ENCODE measurements around the gene ANO8. TPM values are rescaled to one million over a fixed set of nuclear protein-coding genes. Genes with fewer than 3 reads are reported as not detected.

Gene ANO8
- polyA plus RNA-seq, 3 donors = 0.11 to 14.1 TPM; not detected in 1

Other genes with a start within 250 kb of the ANO8 start
- 10 to 100 TPM; 26.5 to 39.8 (median 29.7) TPM for gene USE1, start 119.5 kb downstream of the ANO8 start, polyA plus RNA-seq
- 10 to 100 TPM; 31.8 to 59.9 (median 57.6) TPM for gene OCEL1, start 108.6 kb downstream of the ANO8 start, polyA plus RNA-seq
- 1 to 10 TPM in 2 of 3 donors, under 1 TPM in 1; 0.87 to 5.1 (median 1.7) TPM for gene NR2F6, start 88.9 kb downstream of the ANO8 start, polyA plus RNA-seq
- gene USHBP1, start 70.1 kb downstream of the ANO8 start, polyA plus RNA-seq = not detected
- gene BABAM1, start 67.4 kb downstream of the ANO8 start, polyA plus RNA-seq = 100 to 1,000 TPM in 1 of 3 donors, 10 to 100 TPM in 2; 76.9 to 106 (median 90.3) TPM
- gene ANKLE1, start 53.0 kb downstream of the ANO8 start, polyA plus RNA-seq = 1 to 10 TPM; 1.3 to 8.5 (median 2.2) TPM
- 10 to 100 TPM; 11.3 to 14.9 (median 12.5) TPM for gene ABHD8, start 31.4 kb downstream of the ANO8 start, polyA plus RNA-seq
- gene MRPL34, start 29.0 kb downstream of the ANO8 start, polyA plus RNA-seq = 100 to 1,000 TPM in 2 of 3 donors, 10 to 100 TPM in 1; 13.2 to 208 (median 155) TPM
- 10 to 100 TPM; 22.5 to 49.5 (median 23.8) TPM for gene DDA1, start 25.3 kb downstream of the ANO8 start, polyA plus RNA-seq
- gene GTPBP3, start 2.7 kb upstream of the ANO8 start, polyA plus RNA-seq = 10 to 100 TPM in 1 of 3 donors, 1 to 10 TPM in 2; 1.0 to 22.0 (median 1.7) TPM
- gene PLVAP, start 42.5 kb upstream of the ANO8 start, polyA plus RNA-seq = under 1 TPM in 2 of 3 donors, not detected in 1; 0.08 to 0.81 TPM
- gene CCDC194, start 59.3 kb upstream of the ANO8 start, polyA plus RNA-seq = under 1 TPM in 1 of 3 donors, not detected in 2; 0.52 TPM
- 100 to 1,000 TPM; 225 to 284 (median 272) TPM for gene BST2, start 70.8 kb upstream of the ANO8 start, polyA plus RNA-seq
- gene MVB12A, start 85.2 kb upstream of the ANO8 start, polyA plus RNA-seq = 10 to 100 TPM; 43.2 to 47.8 (median 43.7) TPM
- not detected for gene TMEM221, start 113.8 kb upstream of the ANO8 start, polyA plus RNA-seq
- gene NXNL1, start 126.1 kb upstream of the ANO8 start, polyA plus RNA-seq = not detected
- 10 to 100 TPM; 27.1 to 36.5 (median 27.6) TPM for gene SLC27A1, start 135.7 kb upstream of the ANO8 start, polyA plus RNA-seq
- 100 to 1,000 TPM; 116 to 158 (median 141) TPM for gene PGLS, start 176.8 kb upstream of the ANO8 start, polyA plus RNA-seq
- gene COLGALT1, start 220.8 kb upstream of the ANO8 start, polyA plus RNA-seq = 100 to 1,000 TPM in 1 of 3 donors, 10 to 100 TPM in 2; 66.8 to 176 (median 68.8) TPM

Data from CD14-positive monocyte (primary cell).